DOHH2 (cell line): ENCODE data around the gene GIMAP1.

ENCODE experiments used
- H3F3A ChIP-seq: fragments of 200-600 bp; sonication (generic), shearing (Covaris generic); 2 replicates; pipeline ENCODE4 v1.6.0; 2016; ENCODE audit warnings: antibody characterized with exemption, mild to moderate bottlenecking; ENCODE audit not compliant: control insufficient read depth, insufficient read depth
- H3K27ac ChIP-seq: fragments of 200-600 bp; sonication (generic); 2 replicates; pipeline ENCODE4 v1.5.1; 2014; ENCODE audit warnings: low read depth, mild to moderate bottlenecking, low read length, moderate library complexity
- H3K27me3 ChIP-seq: fragments of 200-600 bp; sonication (generic); 2 replicates; pipeline ENCODE4 v1.6.1; 2014; ENCODE audit warnings: mild to moderate bottlenecking, low read length, mixed read lengths; ENCODE audit not compliant: control insufficient read depth
- H3K36me3 ChIP-seq: fragments of 200-600 bp; sonication (generic); 2 replicates; pipeline ENCODE4 v1.6.1; 2014; ENCODE audit warnings: mild to moderate bottlenecking, low read length, moderate library complexity, mixed read lengths; ENCODE audit not compliant: control insufficient read depth
- H3K4me1 ChIP-seq: fragments of 200-600 bp; sonication (generic); 2 replicates; pipeline ENCODE4 v1.6.1; 2014; ENCODE audit warnings: mild to moderate bottlenecking, low read length, mixed read lengths; ENCODE audit not compliant: control insufficient read depth
- H3K4me2 ChIP-seq: fragments of 200-600 bp; sonication (generic); 2 replicates; pipeline ENCODE4 v1.6.0; 2014; ENCODE audit warnings: mild to moderate bottlenecking, low read length, moderate library complexity
- H3K4me3 ChIP-seq: fragments of 200-600 bp; sonication (generic); 2 replicates; pipeline ENCODE4 v1.5.1; 2014; ENCODE audit warnings: mild to moderate bottlenecking, low read length, mixed read lengths
- H3K79me2 ChIP-seq: fragments of 200-600 bp; sonication (generic); 2 replicates; pipeline ENCODE4 v1.6.1; 2014; ENCODE audit warnings: mild to moderate bottlenecking, low read length, mixed read lengths; ENCODE audit not compliant: control insufficient read depth
- H3K9me2 ChIP-seq: fragments of 200-600 bp; sonication (generic); replicated peaks from 2 replicates; pipeline ENCODE4 v1.6.1; 2014; ENCODE audit warnings: mild to moderate bottlenecking, low read length, mixed read lengths; ENCODE audit not compliant: control insufficient read depth
- H3K9me3 ChIP-seq: fragments of 200-600 bp; sonication (generic); 2 replicates; pipeline ENCODE4 v1.6.1; 2014; ENCODE audit warnings: antibody characterized with exemption, low read length, mixed read lengths; ENCODE audit not compliant: control insufficient read depth, insufficient read depth
- H4K20me1 ChIP-seq: fragments of 200-600 bp; sonication (generic); 2 replicates; pipeline ENCODE4 v1.6.0; 2014; ENCODE audit warnings: low read depth, mild to moderate bottlenecking, antibody characterized with exemption, low read length, moderate library complexity; ENCODE audit not compliant: control insufficient read depth, insufficient read depth
- CTCF ChIP-seq: fragments of 200-600 bp; sonication (generic); IDR thresholded peaks from one replicate; pipeline ENCODE4 v1.5.1; 2014; ENCODE audit warnings: antibody characterized with exemption, mild to moderate bottlenecking, low read depth, low read length; ENCODE audit not compliant: poor library complexity, severe bottlenecking
- EZH2phosphoT487 ChIP-seq: fragments of 200-600 bp; sonication (generic); IDR thresholded peaks from 2 replicates; pipeline ENCODE4 v1.6.1; 2017; ENCODE audit warnings: borderline replicate concordance, mild to moderate bottlenecking, antibody characterized with exemption, low read length, moderate library complexity, mixed read lengths

Gene GIMAP1

GRCh38 chr7:150756858-150757257, 40.4 kb downstream of the GIMAP1 start:
- Histone ChIP-seq H3K27ac (no peak overlapping the region), H3K36me3 (no peaks in the 10 kb centered on the region), H3K4me2 (no peak overlapping the region), H3K9me2 (no peaks in the 10 kb centered on the region), H4K20me1 (no peaks in the 10 kb centered on the region), H3K79me2 (no peaks in the 10 kb centered on the region), H3F3A (no peaks in the 10 kb centered on the region), H3K4me1 (no peaks in the 10 kb centered on the region), H3K9me3 (no peaks in the 10 kb centered on the region), H3K27me3 (no peaks in the 10 kb centered on the region; the same call in 1 of the 2 replicates), H3K4me3 (no peak overlapping the region)
- no peak for TF ChIP-seq CTCF
- TF ChIP-seq EZH2phosphoT487, result no peak

DNA sequence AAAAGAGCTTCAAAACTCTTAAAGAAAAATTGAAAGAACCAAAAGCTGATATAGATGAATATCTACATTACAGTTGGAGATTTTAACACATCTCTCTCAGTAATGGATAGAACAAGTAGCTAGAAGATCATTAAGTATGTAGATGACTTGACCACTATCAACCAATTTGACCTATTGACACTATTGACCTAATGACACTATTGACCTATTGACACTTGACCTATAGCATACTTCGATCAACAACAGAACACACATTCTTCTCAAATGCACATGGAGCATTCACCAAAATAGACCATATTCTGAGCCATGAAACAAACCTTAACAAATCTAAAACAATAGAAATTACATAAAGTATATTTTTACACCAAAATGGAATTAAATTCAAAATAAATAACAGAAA, 43.1 kb downstream of the GIMAP1 start:
- H3K4me3 ChIP-seq, result no peak overlapping the region
- no peaks in the 10 kb centered on the region for H4K20me1 ChIP-seq
- H3K4me2 ChIP-seq, result no peak overlapping the region
- H3K27me3 ChIP-seq, result no peaks in the 10 kb centered on the region
- H3K9me3 ChIP-seq, result no peaks in the 10 kb centered on the region
- no peaks in the 10 kb centered on the region for H3F3A ChIP-seq
- H3K79me2 ChIP-seq, result no peaks in the 10 kb centered on the region
- H3K9me2 ChIP-seq, result no peaks in the 10 kb centered on the region
- no peaks in the 10 kb centered on the region for H3K36me3 ChIP-seq
- no peak overlapping the region for H3K27ac ChIP-seq
- H3K4me1 ChIP-seq, result no peaks in the 10 kb centered on the region
- no peak for TF ChIP-seq EZH2phosphoT487
- TF ChIP-seq CTCF, result no peak

- no peaks in the 10 kb centered on the region for H3K9me2 ChIP-seq
- no peaks in the 10 kb centered on the region for H3K4me1 ChIP-seq
- H3K4me2 ChIP-seq, result no peak overlapping the region
- TF ChIP-seq CTCF (no peak), EZH2phosphoT487 (no peak)
- H3K4me3 ChIP-seq, result no peak overlapping the region
- H3K9me3 ChIP-seq, result no peaks in the 10 kb centered on the region
- no peaks in the 10 kb centered on the region for H3F3A ChIP-seq
- no peaks in the 10 kb centered on the region for H3K79me2 ChIP-seq
- H3K36me3 ChIP-seq, result no peaks in the 10 kb centered on the region
- H3K27ac ChIP-seq, result no peak overlapping the region
- H3K27me3 ChIP-seq, result no peaks in the 10 kb centered on the region
- no peaks in the 10 kb centered on the region for H4K20me1 ChIP-seq
Measured at GRCh38 chr7:150766334-150766709, 49.9 kb downstream of the GIMAP1 start.

DNA sequence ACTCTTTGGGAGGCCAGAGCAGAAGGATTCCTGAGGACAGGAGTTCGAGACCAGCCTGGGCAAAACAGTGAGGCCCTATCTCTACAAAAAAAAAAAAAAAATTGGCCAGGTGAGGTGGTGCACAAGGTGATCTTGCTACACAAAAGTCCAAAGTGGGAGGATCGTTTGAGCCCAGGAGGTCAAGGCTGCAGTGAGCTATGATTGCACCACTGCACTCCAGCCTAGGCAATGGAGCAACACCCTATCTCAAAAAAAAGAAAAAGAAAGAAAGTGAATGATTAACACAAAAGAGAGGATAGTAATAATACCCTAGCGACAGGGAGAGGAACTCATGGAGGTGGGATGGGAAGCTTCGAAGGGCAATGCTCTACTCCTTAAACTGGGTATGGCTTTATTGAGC, 53.4 kb downstream of the GIMAP1 start:
- Histone ChIP-seq H3F3A (no peaks in the 10 kb centered on the region), H3K4me2 (no peak overlapping the region), H3K9me3 (no peaks in the 10 kb centered on the region), H3K27me3 (no peaks in the 10 kb centered on the region), H3K36me3 (no peaks in the 10 kb centered on the region), H3K79me2 (no peaks in the 10 kb centered on the region), H3K27ac (no peak overlapping the region), H3K9me2 (no peaks in the 10 kb centered on the region), H3K4me1 (no peaks in the 10 kb centered on the region), H3K4me3 (no peak overlapping the region), H4K20me1 (no peaks in the 10 kb centered on the region)
- TF ChIP-seq EZH2phosphoT487 (no peak), CTCF (no peak)
